Hepatocyte (in vitro differentiated cells): ENCODE measurements around the gene ANKRD29. TPM values are rescaled to one million over a fixed set of nuclear protein-coding genes. Genes with fewer than 3 reads are reported as not detected.
"Not testable (repeated sequence)": the region's sequence is repeated elsewhere in the genome, so short reads cannot be mapped to it uniquely, and the experiment has no call there.

Experiments
- DNase-seq: peaks from one replicate; pipeline ENCODE4 v3.0.0-alpha.2; 2016; ENCODE audit warnings: low spot score
- H2AFZ ChIP-seq: fragments of 200-600 bp; sonication (generic); 2 replicates; pipeline ENCODE4 v1.6.0; 2016; ENCODE audit warnings: antibody characterized with exemption, mild to moderate bottlenecking
- H3K27ac ChIP-seq: fragments of 200-600 bp; sonication (generic); 2 replicates; pipeline ENCODE4 v1.5.1; 2016; ENCODE audit warnings: mild to moderate bottlenecking
- H3K27me3 ChIP-seq: fragments of 200-600 bp; sonication (generic); 2 replicates; pipeline ENCODE4 v1.6.1; 2016
- H3K36me3 ChIP-seq: fragments of 200-600 bp; sonication (generic); replicated peaks from 2 replicates; pipeline ENCODE4 v1.5.1; 2016; ENCODE audit warnings: low read depth; ENCODE audit not compliant: insufficient read depth
- H3K4me1 ChIP-seq: fragments of 200-600 bp; sonication (generic); 2 replicates; pipeline ENCODE4 v1.5.1; 2016; ENCODE audit warnings: mild to moderate bottlenecking, moderate library complexity; ENCODE audit not compliant: insufficient read depth
- H3K4me2 ChIP-seq: fragments of 200-600 bp; sonication (generic); 2 replicates; pipeline ENCODE4 v1.6.0; 2016
- H3K4me3 ChIP-seq: fragments of 200-600 bp; sonication (generic); 2 replicates; pipeline ENCODE4 v1.5.1; 2016; ENCODE audit warnings: mild to moderate bottlenecking
- H3K79me2 ChIP-seq: fragments of 200-600 bp; sonication (generic); 2 replicates; pipeline ENCODE4 v1.6.0; 2017; ENCODE audit warnings: mild to moderate bottlenecking
- H3K9me2 ChIP-seq: fragments of 200-600 bp; sonication (generic); replicated peaks from 2 replicates; pipeline ENCODE4 v1.6.0; 2017; ENCODE audit warnings: mild to moderate bottlenecking; ENCODE audit not compliant: insufficient read depth
- H3K9me3 ChIP-seq: fragments of 200-600 bp; sonication (generic); 2 replicates; pipeline ENCODE4 v1.5.1; 2016; ENCODE audit warnings: low read depth, mild to moderate bottlenecking
- H4K20me1 ChIP-seq: fragments of 200-600 bp; sonication (generic); 2 replicates; pipeline ENCODE4 v1.6.0; 2016; ENCODE audit warnings: mild to moderate bottlenecking; ENCODE audit not compliant: insufficient read depth, poor library complexity, severe bottlenecking
- CTCF ChIP-seq: fragments of 200-600 bp; sonication (generic); IDR thresholded peaks from 2 replicates; pipeline ENCODE4 v1.5.1; 2016; ENCODE audit warnings: antibody characterized with exemption, mild to moderate bottlenecking; ENCODE audit not compliant: poor library complexity
- EZH2 ChIP-seq: fragments of 200-600 bp; sonication (generic); IDR thresholded peaks from 2 replicates; pipeline ENCODE4 v1.6.1; 2016; ENCODE audit warnings: antibody characterized with exemption, mild to moderate bottlenecking, borderline replicate concordance
- EZH2phosphoT487 ChIP-seq: fragments of 200-600 bp; sonication (generic); IDR thresholded peaks from one replicate; pipeline ENCODE4 v1.6.1; 2018; ENCODE audit warnings: antibody characterized with exemption, mild to moderate bottlenecking, low read depth, moderate library complexity; ENCODE audit not compliant: unreplicated experiment, severe bottlenecking
- WGBS: methylation state at CpG from one replicate; pipeline ENCODE4 v1.1.6; 2016; ENCODE audit warnings: low lambda C conversion rate; ENCODE audit errors: missing lambda C conversion rate; 5-methylcytosine and 5-hydroxymethylcytosine counted together
- polyA plus RNA-seq: library from polyadenylated mRNA; unstranded; fragments of >200 nt; fragmentation: Nextera tagmentation; extraction: Ambion mirVana; gene quantifications from 2 replicates; pipeline ENCODE4 v1.2.1, GENCODE V29; 2016
- total RNA-seq: library from RNA; depleted of rRNA; stranded (reverse); fragments of >200 nt; gene quantifications from 2 replicates; pipeline ENCODE4 v1.2.3, GENCODE V29; 2014

Gene ANKRD29
- total and polyA plus RNA-seq, 2 experiments from 2014 or later, result 7.7 to 12.1 TPM

- no peak for TF ChIP-seq EZH2
- TF ChIP-seq CTCF, result no peak
- no peak for TF ChIP-seq EZH2phosphoT487
- Histone ChIP-seq H3K79me2 (peaks cover 85% of the 10 kb centered on the region), H2AFZ (no peak overlapping the region), H3K9me3 (no peaks in the 10 kb centered on the region), H3K27me3 (no peaks in the 10 kb centered on the region), H3K9me2 (no peaks in the 10 kb centered on the region), H3K4me3 (no peak overlapping the region), H3K27ac (peak overlapping the region; percentile 5), H3K36me3 (no peaks in the 10 kb centered on the region), H3K4me1 (peaks cover 28% of the 10 kb centered on the region), H3K4me2 (no peak overlapping the region), H4K20me1 (peaks cover 48% of the 10 kb centered on the region)
- no peak for DNase-seq
- 71% methylated on average over 6 of the region's 6 CpGs for WGBS
Measured at GRCh38 chr18:23580677-23581367, 81.9 kb downstream of the ANKRD29 start.

- WGBS, result 90% methylated on average over 8 of the region's 8 CpGs
- no peak for TF ChIP-seq EZH2phosphoT487
- TF ChIP-seq EZH2, result no peak
- TF ChIP-seq CTCF, result no peak
- Histone ChIP-seq H3K4me3 (no peak overlapping the region), H3K9me2 (no peaks in the 10 kb centered on the region), H3K4me2 (no peak overlapping the region), H3K79me2 (peaks cover 84% of the 10 kb centered on the region), H3K27me3 (no peaks in the 10 kb centered on the region), H3K4me1 (peaks cover 32% of the 10 kb centered on the region), H3K36me3 (no peaks in the 10 kb centered on the region), H3K27ac (no peak overlapping the region), H4K20me1 (peaks cover 45% of the 10 kb centered on the region), H2AFZ (no peak overlapping the region), H3K9me3 (no peaks in the 10 kb centered on the region)
- DNase-seq, result no peak
Measured at GRCh38 chr18:23578891-23579653, 83.6 kb downstream of the ANKRD29 start.

- H3K9me2 ChIP-seq, result no peaks in the 10 kb centered on the region
- H3K4me2 ChIP-seq, result no peak overlapping the region
- H3K4me1 ChIP-seq, result peaks cover 30% of the 10 kb centered on the region
- no peaks in the 10 kb centered on the region for H3K36me3 ChIP-seq
- H3K27me3 ChIP-seq, result no peaks in the 10 kb centered on the region
- peaks cover 82% of the 10 kb centered on the region for H3K79me2 ChIP-seq
- DNase-seq, result no peak
- H2AFZ ChIP-seq, result no peak overlapping the region
- peaks cover 37% of the 10 kb centered on the region for H4K20me1 ChIP-seq
- WGBS, result 96% methylated on average over 6 of the region's 6 CpGs
- H3K27ac ChIP-seq, result no peak overlapping the region
- no peaks in the 10 kb centered on the region for H3K9me3 ChIP-seq
- no peak for TF ChIP-seq CTCF
- no peak for TF ChIP-seq EZH2phosphoT487
- TF ChIP-seq EZH2, result no peak
- no peak overlapping the region for H3K4me3 ChIP-seq
Measured at GRCh38 chr18:23578067-23578701, 84.5 kb downstream of the ANKRD29 start.

- not testable (repeated sequence) for H3K4me3 ChIP-seq, H3K9me3 ChIP-seq, DNase-seq, H2AFZ ChIP-seq, H3K9me2 ChIP-seq, H3K36me3 ChIP-seq, H3K27ac ChIP-seq, H3K4me2 ChIP-seq, H3K27me3 ChIP-seq
- Histone ChIP-seq H3K4me1 (peaks cover 29% of the 10 kb centered on the region), H4K20me1 (peaks cover 35% of the 10 kb centered on the region), H3K79me2 (peaks cover 81% of the 10 kb centered on the region)
- 99% methylated on average over 10 of the region's 24 CpGs for WGBS
Measured at GRCh38 chr18:23577521-23577920, 85.2 kb downstream of the ANKRD29 start.
